ENCODE measurements around the gene ANO8.
"Not testable (repeated sequence)": the region's sequence is repeated elsewhere in the genome, so short reads cannot be mapped to it uniquely, and the experiment has no call there.

The ANO8 gene

DNA sequence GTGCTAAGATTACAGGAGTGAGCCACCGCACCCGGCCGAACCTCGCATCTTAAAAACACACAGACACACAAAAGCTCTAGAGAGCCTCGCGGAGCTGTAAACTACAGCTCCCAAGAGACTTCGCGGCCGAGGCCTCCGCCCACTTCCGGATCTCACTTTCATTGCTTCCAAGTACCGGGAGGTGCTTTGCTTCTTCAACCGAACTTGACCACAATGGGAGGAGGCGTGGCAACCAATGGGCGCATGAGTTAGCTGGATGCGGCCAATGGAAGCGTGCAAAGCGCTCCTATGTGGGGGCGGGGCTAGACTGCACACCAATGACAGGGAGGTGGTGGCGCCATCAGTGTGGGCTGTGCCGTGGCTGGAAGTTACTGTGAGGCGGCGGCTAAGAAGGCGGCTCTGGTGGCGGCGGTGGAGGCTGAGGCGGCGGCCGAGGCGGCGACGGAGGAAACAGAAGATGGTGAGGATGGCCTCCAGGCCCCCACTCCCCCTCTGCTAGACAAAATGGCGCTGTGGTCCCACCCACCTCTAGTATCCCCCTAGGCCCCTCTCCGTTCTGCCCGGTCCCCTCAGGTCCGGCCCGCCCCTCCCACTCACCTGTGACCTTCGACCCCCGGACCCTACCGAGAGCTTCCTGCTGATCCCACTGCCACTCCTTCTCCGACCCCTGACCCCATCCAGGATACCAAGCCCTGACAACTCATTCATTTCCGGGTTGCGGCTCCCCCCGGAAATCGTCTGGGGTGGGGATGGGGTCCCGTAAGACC is 25.3 kb downstream of the ANO8 start, which contains the start of gene DDA1:
DDA1 (plus strand) TSS at position 366 of the 767 bp plus-strand sequence; CDS start at position 458, 92 bp downstream.
- DNase-seq, result peak; percentile 99

- no peak for DNase-seq
Measured at GRCh38 chr19:17307876-17308377, 26.7 kb downstream of the ANO8 start.

DNA sequence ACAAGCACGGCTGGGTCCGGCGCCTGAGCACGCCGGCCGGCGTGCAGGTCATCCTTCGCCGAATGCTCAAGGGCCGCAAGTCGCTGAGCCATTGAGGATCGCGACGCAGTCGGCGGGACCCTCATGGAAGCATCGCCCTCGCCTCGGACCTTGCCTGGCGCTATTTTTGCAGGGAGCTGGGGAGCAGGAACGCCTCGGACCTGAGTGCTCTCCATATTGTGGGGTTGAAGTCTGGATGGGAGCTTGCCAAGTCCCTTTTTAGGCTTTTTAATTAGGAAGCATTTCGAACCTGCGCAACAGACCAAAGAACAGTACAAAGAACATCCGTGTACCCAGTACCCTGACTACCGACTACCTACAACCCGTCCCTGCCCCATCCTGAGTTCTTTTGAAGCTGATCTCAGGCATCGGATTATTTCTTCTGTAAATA is 28.4 kb downstream of the ANO8 start:
- no peak for DNase-seq

GRCh38 chr19:17305517-17306284 is 29.0 kb downstream of the ANO8 start, which contains the start of gene MRPL34:
Gene MRPL34 (plus strand): TSS chr19:17305872. CDS start chr19:17305893, 21 bp downstream.
- DNase-seq, result peak; percentile 99

DNA sequence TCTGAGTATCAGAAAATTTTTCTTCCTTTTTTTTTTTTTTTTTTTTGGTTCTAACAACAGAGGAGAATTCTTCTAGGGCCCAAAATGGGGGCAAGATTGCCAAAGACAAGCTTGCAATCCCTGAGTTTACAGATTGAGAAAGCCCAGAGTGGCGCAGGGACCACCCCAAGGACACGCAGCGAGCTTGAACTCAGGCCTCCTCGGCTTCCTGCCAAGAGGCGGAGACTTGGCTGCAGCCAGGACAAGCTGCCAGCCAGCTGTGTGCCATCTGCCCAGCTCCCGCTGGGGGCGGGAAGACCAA is 29.5 kb downstream of the ANO8 start:
- no peak for DNase-seq

- no peak for DNase-seq
Measured at GRCh38 chr19:17304386-17305215, 30.1 kb downstream of the ANO8 start.

DNA sequence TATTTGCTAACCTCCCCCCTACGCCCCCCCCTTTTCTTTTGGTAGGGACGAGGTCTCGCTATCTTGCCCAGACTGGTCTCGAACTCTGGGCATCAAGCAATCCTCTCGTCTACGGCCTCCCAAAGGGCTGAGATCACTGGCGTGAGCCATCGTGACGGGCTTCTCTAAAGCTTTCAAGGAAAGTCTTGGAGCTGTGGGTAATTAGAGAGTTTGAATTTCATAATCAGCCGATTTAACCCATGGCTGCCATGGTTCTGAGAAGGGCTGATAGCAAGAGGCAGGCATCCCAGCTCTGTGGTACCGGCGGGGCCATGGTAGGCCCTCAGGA is 30.8 kb downstream of the ANO8 start:
- DNase-seq, result no peak

DNA sequence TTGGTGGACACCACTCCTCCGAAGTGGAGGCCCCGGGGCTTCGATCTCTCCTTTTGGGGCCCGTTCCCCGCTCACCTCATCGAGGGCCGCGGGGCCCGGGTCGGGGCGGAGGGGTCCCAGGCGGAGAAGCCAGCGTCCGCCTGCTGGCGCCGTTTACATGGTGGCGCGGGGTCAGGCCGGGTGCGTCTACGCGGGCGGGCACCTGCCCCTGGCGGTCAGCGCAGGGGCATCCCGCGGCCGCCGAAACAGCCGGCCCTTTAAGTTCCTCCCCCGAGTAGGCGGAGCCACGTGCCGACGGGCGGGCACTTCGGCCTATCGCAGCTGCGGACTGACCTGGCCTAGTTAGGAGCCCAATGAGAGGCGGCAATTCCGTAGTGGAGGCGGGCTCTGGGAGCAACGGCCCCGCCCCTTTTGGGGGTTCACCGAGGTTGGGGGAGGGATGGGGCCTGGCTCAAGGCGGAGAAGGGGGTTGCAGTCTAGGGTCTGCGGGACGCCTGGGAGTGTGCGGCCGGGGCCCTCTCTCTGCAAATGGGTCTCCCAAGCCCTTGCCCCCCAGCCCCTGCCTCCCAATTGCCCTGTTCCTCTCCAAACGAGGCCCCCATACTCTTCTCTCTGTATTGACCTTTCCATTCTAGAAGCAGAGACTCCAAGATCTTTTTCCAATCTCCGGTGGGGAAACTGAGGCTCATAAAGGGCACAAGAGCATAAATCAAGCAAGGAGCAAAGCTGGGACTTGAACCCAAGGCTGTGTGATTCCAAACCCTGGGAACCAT is 31.3 kb downstream of the ANO8 start, which contains the start of gene ABHD8:
ABHD8 (minus strand) TSS at position 259 of the 773 bp plus-strand sequence. CDS start 1,809 bp downstream, outside the sequence.
- DNase-seq, result peak; percentile 93

DNA sequence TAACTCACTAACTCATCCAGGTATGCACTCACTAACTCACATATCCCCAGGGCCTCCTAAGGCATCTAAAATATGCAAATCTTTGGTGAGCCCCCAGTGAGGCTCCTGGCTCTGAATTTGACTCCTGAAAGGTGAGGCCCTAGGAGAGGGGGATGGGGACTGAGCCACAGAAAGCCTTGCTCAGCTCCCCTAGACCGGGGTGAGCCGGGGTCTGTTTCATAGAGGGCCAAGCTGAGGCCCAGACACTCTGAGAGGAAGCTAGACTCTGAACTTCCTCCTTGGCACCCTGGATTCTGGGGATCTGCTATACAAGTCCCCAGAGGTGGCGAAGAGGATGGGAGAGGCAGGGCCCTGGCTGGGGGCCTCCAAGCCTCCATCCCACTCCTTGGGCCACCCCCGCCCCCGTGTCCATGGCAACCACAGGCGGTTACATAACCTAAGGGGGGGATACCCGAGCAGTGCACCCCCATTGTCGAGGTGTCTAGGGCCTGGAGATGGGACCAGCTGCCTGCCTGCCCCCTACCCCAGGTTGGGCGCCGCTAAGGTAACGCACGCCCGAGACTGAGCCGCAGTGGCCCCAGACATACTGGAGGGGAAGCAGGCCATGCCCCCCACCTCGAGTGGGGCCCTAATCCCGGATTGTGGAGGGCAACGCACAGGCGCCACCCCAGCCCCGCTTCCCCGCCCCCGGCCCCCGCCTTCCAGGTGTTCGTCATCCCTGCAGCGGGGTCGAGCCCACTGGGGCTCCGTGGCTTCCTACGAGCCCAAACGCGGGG is 32.1 kb downstream of the ANO8 start:
- DNase-seq, result no peak

- DNase-seq, result no peak
Measured at GRCh38 chr19:17300992-17301619, 33.5 kb downstream of the ANO8 start.

GRCh38 chr19:17296976-17297375 is 37.7 kb downstream of the ANO8 start:
- no peak for DNase-seq

DNA sequence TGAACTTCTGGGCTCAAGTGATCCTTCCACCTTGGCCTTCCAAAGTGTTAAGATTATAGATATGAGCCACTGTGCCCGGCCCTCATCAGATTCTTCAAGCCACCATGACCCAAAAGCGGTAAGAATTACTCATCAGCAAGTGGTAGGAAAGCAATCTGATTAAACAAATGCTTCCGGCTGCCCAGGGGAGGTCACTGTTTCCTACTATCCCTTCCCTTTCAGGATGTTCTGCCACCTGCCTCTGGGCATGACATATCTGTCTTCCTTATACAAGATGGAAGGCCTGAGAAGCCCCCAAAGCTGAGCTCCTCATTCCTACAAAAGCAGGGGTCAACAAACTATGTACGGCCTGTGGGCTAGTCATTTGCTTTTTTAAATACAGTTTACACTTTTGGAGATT is 38.4 kb downstream of the ANO8 start:
- no peak for DNase-seq

DNA sequence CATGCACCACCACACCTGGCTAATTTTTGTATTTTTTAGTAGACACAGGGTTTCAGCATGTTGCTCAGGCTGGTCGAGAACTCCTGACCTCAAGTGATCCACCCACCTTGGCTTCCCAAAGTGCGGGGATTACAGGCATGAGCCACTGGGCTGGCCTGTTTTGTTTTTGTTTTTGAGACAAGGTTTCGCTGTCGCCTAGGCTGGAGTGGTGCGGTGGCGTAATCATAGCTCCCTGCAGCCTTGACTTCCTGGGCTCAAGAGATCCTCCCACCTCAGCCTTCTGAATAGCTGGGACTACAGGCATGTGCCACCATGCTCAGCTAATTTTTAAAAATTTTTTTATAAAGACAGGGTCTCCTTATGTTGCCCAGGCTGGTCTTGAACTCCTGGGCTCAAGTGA is 39.1 kb downstream of the ANO8 start:
- not testable (repeated sequence) for DNase-seq

DNA sequence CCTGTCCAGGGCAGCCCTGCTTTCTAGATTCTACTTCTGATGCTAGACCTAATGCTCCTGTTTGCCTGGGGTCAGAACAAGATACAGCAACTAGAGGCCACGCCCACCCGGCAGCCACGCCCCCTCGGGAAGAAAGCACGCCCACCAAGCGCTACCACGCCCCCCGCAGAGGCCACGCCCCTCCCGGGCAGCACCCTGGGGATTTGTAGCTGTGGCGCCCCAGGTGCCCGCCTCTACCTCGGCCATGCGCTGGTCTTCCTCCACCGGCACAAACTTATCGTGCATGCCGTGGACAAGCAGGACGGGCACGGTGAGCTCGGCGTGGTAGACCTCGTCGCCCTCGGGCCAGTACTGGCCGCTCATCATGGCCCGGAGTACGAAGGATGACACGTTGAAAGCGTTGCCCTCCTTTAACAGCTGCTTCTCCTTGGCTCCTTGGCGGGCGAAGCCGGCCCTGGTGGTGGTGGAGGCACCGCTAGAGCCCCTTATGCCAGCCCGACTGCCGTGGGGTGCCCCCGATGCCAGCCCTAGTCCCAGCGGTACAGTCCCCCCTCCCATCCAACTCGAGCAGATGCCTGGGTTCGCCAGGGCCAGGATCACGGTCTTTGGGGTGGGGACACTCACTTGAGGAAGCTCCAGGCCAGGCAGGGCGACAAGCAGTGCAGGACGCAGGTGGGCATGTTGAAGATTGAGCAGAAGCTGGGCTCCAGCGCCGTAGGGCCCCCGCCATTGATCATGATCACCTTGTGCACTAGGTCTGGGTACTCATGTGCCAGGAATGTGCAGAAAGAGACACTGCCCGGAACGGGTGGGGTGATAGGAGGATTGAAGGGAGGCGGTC is 40.4 kb downstream of the ANO8 start:
- DNase-seq, result no peak

DNA sequence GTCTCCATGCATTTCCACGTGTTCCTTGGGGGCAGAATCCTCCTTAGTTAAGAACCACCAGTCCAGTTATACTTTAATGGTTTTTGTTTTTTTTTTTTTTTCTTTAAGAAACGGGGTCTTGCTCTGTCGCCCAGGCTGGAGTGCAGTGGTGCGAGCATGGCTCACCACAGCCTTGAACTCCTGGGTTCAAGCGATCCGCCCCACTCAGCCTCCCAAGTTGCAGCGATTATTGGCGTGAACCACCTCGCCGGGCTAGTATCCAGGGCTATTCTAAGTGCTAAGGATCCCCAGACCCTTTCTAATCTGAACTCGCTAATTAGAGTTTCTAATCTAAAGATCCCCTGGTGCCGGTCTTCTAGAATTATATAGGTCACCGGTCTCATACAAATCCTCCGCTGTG is 41.0 kb downstream of the ANO8 start:
- DNase-seq, result no peak

DNA sequence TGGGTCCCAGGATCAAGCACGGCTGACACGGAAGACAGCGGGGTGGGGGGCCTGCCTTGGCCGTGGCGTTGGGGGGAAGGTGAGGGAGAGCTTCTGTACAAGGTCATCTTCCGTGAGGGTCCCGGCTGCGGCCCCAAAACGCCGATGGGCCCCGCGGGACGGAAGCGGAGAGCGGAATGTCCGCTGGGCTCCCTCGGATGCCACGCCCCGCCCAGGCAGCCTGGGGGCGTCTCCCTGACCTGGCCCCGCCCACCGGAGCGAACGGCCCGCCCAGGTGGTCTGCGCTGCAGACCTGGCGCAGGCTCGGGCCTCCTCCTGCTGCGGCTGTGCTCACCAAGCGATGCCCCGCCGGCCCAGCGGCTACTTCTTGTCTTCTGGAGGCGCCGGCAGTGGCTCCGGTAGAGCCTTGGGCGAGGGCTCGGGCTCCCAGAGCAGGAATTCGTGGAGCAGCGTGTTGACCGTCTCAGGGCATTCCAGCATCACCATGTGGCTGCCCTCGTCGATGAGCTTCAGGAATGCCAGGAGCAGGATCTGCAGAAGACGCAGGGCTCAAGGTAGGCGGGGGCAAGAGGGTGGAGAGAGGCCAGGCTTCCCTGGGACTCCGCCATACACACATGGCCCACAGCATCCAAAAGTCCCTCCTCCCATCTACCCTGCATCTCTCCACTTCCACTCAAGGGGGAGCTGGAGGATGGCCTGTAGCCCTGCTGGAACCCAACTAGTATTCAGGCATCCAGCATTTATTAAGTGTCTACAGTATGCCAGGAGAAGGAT is 42.2 kb downstream of the ANO8 start:
- DNase-seq, result no peak

GRCh38 chr19:17289489-17289888 is 45.2 kb downstream of the ANO8 start:
- no peak for DNase-seq

GRCh38 chr19:17286752-17287151 is 47.9 kb downstream of the ANO8 start:
- no peak for DNase-seq

DNA sequence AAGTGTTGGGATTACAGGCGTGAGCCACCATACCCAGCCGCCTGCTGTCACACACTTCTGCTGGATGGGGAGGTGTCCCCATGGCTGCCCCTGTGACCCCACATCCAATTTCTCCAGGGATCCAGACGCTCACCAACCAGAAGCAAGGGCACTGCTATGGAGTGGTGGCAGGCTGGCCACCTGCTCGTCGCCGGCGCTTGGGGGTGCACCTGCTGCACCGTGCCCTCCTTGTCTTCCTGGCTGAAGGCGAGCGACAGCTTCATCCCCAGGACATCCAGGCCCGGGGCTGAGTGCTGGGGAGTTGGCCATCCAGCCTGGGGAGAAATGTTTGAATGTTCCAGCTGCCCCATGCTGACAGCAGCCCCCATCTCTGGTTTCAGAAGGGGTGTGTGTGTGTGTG is 48.4 kb downstream of the ANO8 start:
- DNase-seq, result no peak

All from DMS153 (cell line).